Sigmoid colon (tissue), 3 donors: ENCODE data around the gene NR6A1.

Experiments used
- CTCF ChIP-seq, 4 experiments: fragments of 450-650 bp in 3 of 4; fragments of 200-600 bp in 1 of 4; IDR thresholded peaks; one replicate each; pipeline ENCODE4 v1.5.1; 2016 to 2019; ENCODE audit warnings: antibody characterized with exemption in 4 of 4, mild to moderate bottlenecking in 3 of 4, moderate library complexity in 2 of 4
- POLR2A ChIP-seq, 2 donors: fragments of 450-650 bp; IDR thresholded peaks; one replicate each; pipeline ENCODE4 v1.6.1; 2016; ENCODE audit warnings: antibody characterized with exemption in 2 of 2, mild to moderate bottlenecking in 2 of 2, moderate library complexity in 2 of 2

DNA sequence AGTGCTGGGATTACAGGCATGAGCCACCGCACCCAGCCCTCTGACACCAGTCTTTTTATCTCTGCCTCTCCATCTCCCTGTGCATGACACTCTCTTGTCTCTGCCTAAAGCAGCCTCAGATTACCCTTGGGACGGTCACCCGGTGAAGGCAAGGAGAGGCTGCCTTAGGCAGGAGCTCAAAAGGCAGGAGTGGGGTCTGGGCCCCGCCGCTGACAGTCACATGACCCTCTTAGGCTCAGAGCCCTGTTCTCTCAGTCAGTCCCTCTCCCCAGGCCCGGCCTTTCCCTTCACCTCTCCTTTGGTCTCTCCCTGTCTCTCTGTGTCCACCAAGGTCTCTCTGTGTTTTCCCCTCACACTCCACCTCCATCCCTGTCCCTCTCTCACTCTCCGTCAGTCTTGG lies 298.3 kb downstream of the NR6A1 start:
- TF ChIP-seq CTCF (IDR thresholded peaks at IDR 0.05) (no peak), POLR2A (IDR thresholded peaks at IDR 0.05) (no peak)
